CD4-positive, alpha-beta T cell treated with Interleukin-15 for 1 hour (primary cell): ENCODE measurements around the gene FREY1.
A peak's percentile ranks its signal among the peaks of the same experiment; 100 is the strongest.
"Not testable (repeated sequence)": the region's sequence is repeated elsewhere in the genome, so short reads cannot be mapped to it uniquely, and the experiment has no call there.

Experiments
- DNase-seq: peaks from one replicate; pipeline ENCODE4 v3.0.0-alpha.2; 2020

The FREY1 gene

DNA sequence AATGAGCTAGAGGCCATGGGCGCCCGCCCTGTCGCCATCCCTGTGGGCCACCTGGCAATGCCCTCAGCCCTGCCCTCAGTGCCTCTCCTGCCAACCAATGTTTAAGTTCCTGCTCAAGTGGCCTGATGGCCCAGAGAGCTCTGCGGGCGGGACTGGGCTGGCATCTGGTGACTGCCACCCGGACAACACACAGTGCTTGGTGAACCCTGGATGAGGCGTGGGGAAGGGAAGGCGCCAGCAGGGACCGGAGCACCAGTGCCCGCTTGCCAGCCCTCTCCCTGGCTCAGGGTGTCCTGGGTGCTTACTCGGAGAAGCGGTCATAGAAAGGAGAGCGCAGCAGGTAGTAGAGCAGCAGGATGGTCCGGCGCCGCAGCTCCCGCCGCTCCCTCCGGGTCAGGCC, 6.4 kb upstream of the FREY1 start:
- DNase-seq, result no peak

DNA sequence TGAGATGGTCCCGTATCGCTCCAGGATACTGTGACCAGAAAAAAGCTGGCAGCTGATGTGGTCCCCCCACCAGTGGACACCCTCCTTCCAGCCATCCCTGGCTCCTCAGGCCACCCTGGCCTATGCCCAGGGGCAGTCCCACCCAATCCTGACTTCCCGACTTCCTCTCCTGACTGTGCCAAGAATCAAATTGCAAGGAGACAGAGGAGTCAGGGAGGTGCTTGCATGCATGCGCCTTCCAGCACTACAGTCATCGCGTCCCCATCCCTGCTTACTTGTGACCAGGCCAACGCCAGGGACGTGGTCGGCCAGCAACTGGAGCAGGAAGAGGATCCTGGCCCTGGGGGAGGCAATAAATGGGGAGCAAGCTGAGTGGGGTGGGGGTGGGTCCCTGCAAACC, 3.6 kb upstream of the FREY1 start:
- DNase-seq, result no peak

DNA sequence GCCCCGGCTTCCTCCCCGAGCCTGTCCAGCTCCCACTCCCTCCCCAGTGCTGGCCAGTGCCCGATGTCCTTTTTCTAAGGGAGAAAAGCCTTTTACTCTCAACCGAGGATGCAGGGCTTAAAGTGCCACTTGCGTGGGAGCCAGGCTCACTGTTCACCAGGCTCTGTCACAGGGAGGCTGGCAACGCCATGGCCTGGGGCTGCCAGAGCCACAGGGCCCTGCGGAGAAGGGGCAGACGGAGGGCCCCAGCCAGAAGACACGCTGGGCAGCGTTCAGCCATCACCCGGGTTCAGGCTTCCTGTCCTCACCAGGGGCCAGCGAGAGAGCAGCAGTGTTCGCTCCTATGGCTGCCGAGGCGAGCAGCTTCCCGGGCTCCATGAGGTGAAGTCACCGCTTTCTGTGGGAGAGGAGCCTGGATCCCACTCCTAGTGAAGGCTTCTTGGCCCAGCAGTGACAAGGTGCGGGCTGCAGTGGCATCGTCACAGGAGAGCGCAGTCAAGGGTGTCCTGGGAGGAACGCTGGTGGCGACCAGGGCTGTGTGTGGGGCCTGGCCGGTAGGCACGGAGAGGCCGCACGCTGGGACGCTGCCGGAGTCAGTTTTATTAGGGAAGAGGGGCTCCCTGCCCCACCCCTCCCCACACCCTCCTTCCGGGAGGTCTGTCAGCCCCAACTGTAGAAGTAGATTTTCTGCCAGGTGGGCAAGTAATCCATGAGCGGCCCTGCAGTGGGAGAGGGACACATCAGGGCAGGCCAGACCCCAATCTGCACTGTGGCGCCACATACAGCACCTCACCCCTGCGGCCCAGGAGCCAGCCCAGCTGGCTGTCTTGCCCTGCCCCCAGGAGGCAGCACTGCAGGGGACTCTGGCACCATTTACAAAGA, 2.8 kb upstream of the FREY1 start:
- DNase-seq, result no peak

DNA sequence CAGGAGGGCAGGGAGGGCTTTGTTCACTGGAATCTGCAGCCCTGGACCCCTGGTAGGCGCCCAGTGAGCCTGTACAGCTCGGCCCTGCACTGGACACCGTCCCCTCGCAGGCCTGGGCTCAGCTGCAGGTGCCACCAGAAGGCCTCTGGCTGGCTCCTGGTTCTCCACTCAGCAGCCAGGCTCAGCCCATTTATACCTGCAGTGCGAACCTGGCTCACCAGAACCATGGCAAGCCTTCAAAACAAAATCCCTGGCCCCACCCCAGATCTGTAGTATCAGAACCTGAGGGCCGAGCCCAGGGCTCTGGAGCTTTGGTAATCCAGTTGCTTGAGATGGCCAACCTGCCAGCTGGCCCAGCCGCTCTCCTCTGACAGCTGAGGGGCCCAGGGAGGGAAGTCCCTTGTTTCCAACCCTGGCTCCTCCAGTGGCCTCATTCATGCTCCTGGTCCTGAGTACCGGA, 870 bp upstream of the FREY1 start:
- no peak for DNase-seq

DNA sequence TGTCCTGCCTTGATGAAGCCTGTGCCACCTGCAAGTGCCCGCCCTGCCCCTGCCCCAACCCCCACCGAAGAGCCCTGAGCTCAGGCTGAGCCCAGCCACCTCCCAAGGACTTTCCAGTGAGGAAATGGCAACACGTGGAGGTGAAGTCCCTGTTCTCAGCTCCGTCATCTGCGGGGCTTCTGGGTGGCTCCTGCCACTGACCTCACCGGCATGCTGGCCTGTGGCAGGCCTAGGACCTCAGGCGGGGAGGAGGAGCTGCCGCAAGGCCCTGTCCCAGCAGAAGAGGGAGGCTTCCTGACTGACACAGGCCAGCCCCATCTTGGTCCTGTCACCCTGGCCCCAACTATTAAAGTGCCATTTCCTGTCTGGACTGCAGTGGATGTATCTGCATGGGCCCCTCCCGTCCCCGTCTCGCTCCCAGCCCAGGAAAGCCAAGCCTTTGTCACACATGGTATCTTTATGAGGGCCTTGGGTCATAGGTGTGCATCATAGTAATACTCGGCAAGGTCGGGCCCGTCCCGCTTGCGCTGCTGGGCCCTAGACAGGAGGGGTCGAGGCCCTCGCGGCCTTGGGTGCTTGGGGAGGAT, 882 bp downstream of the FREY1 start:
- peak; percentile 39 for DNase-seq

DNA sequence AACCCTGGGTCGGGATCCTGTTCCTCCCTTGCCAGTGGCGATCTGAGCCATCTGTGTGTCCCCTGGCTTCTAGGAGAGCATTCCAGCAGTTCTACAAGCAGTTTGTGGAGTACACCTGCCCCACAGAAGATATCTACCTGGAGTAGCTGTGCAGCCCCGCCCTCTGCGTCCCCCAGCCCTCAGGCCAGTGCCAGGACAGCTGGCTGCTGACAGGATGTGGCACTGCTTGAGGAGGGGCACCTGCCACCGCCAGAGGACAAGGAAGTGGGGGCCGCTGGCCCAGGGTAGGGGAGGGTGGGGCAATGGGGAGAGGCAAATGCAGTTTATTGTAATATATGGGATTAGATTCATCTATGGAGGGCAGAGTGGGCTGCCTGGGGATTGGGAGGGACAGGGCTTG, 1.5 kb downstream of the FREY1 start:
- DNase-seq, result not testable (repeated sequence)

DNA sequence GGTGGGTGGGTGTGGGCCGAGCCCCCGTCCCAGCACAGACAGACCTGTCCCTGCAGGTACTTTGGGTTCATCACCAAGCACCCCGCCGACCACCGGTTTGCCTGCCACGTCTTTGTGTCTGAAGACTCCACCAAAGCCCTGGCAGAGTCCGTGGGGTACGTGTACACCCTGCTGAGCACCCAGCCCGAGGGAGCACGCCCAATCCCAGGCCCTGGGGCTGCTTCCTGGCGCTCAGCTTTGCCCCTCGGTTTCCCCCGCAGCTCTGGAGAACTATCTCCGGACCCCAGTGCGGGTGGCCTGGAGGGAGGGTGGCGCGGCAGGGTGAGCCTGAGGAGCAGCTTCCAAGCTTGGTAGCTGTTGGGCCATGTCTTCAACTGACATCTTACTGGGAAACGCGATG, 2.0 kb downstream of the FREY1 start:
- DNase-seq, result no peak

DNA sequence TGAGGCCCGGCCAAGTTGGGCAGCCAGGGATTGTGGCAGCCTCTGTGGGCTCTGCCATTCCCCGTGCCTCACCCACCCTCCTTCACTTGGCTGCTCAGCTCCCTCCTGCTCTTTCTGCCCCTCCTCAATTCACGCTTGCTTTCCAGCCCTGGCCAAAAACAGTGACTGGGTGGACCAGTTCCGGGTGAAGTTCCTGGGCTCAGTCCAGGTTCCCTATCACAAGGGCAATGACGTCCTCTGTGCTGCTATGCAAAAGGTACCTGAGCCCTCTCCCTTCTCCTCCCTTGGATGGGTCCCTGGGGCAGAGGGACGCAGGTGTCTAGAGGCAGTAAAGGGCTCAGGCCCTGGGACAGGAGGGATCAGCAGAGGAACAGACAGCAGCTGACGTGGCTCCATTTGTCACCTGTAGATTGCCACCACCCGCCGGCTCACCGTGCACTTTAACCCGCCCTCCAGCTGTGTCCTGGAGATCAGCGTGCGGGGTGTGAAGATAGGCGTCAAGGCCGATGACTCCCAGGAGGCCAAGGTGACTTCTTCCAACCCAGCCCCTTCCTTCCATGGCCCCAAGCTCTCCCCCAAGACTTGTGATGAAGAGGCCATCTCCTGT, 2.7 kb downstream of the FREY1 start:
- no peak for DNase-seq

DNA sequence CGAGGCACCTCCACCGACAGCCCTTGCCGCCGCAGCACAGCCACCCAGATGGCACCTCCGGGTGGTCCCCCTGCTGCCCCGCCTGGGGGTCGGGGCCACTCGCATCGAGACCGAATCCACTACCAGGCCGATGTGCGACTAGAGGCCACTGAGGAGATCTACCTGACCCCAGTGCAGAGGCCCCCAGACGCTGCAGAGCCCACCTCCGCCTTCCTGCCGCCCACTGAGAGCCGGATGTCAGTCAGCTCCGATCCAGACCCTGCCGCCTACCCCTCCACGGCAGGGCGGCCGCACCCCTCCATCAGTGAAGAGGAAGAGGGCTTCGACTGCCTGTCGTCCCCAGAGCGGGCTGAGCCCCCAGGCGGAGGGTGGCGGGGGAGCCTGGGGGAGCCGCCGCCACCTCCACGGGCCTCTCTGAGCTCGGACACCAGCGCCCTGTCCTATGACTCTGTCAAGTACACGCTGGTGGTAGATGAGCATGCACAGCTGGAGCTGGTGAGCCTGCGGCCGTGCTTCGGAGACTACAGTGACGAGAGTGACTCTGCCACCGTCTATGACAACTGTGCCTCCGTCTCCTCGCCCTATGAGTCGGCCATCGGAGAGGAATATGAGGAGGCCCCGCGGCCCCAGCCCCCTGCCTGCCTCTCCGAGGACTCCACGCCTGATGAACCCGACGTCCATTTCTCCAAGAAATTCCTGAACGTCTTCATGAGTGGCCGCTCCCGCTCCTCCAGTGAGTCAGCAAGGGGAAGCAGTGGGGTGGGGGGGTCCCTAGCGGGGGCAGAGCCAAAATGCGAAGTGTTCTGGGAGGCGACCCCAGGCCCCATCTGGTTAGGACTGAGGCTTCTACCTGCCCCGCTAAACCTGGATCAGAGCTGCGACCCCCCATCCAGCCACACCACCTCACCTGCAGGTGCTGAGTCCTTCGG, 4.4 kb downstream of the FREY1 start:
- DNase-seq, result no peak

DNA sequence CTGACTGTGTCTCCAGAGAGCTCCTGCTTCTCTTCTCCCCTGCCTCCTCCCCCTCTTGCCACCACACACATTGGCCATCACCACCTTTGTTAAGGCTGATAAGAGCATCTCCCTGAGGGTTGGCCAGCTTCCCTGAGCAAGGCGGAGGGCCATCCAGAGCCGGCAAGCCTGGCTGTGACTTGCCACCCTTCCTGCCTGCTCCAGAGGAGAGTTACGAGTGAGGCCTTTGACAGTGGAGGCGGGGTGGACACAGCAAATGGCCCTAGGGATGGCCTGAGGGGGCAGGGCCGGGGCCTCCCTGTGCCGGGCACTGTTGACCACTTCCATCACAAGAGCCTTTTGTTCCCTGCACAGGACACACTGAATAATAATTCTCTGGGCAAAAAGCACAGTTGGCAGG, 5.4 kb downstream of the FREY1 start:
- no peak for DNase-seq

DNA sequence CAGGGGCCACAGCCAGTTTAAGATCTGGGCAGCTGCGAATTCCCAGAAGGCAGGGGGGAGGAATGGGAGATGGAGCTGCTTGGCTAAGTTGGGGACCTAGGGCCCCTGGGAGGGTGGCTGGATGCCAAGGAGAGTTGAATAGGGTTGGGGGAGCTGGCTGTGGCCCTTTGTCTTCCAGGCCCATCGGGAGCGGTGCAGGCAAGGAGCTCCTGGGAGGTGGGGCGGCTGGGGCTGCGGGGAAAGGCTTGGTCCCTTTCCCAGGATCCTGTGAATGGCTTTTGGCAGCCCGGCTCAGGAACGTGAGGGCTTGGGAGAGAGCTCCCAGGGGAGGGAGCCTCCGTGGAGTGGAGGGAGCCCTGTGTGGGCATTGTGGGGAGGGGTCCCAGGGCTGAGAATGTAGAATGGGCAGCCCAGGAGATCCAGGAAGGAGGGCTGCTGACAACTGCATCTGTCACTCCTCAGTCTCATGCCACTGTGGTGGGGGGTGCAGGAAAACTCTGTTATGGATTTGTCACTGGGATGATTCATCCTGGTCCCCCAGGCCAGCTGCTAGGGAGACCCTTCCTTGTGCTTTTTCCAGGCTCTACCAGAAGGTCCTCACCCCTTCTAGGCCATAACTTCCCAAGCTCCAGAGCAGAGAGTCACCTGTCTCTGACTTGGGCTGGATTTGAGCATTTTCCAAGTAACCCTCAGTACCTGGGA, 6.0 kb downstream of the FREY1 start:
- DNase-seq, result no peak

DNA sequence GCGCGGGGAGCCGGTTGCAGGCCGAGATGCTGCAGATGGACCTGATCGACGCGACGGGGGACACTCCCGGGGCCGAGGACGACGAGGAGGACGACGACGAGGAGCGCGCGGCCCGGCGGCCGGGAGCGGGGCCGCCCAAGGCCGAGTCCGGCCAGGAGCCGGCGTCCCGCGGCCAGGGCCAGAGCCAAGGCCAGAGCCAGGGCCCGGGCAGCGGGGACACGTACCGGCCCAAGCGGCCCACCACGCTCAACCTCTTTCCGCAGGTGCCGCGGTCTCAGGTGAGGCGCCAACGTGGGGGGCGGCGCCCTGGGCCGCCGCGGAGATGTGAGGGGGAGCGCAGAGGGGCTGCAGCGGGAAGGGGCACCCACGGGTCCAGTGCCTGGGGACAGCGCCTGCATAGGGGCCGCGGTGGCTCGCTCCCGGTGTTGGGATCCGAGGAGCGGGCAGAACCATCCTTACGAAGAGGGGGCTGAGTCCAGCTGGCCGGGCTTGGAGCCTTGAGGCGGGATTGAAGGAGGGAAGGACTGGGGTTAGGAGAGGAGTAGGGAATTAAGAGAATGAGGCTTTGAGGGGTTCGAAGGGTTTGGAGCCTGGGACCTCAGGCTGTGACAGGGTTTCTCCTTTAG, 6.8 kb downstream of the FREY1 start:
- DNase-seq, result not testable (repeated sequence)

DNA sequence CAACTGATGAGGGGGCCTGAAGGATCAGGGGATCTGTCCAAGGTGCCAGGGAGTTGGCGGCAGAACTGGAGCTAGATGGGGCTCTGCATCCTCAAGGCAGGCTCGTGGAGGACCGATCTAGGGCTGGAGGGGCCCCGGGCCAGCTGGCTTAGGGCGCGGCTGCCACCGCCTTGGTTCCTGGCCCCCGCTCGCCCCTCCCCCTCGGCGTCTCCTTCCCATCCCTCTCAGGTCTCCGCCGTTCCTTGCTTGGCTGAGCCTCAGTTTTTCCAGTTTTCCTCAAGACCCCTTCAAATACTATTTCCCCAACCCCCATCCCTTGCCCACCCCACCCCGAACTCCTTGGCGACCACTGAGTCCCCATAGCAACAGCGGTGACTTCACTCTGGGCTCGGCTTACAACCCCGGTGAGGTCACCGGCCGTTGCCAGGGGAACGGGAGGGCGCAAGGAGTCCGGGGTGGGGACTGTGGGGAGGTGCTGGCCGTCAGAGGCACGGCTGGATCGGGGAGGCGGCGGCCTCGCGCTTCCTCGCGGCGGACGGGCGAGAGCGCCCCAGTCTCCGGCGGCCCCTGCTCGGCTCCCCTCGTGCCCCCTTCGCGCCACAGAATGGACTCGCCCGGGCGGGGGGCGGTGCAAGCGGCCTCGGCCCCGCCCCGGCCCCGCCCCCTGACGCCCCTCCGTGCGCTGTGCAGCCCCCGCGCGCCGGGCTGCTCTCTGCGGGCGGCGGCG, 7.5 kb downstream of the FREY1 start:
- DNase-seq, result peak; percentile 84

DNA sequence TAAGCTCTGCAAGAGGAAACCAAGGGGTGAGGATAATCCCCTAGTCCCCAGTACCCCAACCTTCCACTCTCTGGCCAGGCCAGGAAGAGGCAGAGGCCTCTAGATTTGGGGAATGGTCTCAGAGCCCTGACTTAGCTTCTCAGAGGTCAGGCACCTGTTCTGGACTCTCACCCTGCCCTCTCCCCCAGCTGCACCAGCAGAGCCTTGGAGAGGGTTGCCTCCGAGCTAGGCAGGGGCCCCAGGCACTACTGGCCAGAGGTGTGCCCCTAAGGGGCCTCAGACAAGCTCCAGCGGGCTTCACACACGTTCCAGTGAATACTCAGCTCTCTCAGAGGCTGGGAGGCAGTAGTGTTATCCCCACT, 8.0 kb downstream of the FREY1 start:
- no peak for DNase-seq

DNA sequence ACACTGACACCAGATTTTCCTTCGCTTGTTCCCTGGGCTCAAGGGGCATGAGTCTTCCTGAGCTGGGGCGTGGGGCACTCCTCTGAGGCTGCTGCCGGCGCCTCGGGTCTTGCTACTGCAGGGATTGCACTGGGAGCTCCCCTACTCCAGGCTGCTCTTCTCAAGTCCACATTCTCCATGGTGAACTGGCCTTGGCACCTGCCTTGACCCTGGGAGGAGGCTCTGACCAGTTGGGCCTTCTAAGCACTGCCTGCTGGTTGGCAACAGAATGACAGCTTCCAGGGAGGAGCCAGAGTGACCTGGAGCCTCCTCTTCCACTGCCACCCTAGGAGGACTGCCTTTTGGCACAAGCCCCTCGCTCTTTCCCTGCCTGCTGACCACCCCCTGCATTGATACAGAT, 9.5 kb downstream of the FREY1 start:
- no peak for DNase-seq

DNA sequence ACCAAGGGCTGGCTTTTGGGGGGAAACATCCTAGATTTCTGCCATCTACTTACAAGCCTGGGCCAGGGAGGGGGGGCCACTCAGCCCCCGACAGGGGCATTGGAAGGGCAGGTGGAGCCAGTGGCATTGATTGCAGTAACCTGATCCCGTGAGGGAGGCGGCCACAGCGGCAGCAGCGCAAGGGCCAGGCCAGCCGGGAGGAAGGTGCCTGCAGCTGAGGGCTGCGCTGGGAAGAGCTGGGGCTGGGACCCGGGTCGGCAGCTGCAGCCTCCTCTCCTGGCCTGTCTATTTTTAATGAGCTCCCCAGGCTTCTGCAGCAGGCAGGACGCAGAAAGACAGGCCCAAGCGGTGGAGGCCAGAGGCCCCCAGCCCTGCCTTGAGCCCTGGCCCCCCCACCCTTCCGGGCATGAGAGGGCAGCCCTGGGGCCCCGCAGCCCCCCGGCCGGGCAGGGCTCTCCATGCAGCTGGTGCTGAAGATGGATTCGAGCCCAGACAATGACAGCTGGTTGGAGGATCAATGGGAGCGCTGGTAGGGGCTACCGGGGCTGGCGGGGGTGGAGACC, 10.6 kb downstream of the FREY1 start:
- no peak for DNase-seq

DNA sequence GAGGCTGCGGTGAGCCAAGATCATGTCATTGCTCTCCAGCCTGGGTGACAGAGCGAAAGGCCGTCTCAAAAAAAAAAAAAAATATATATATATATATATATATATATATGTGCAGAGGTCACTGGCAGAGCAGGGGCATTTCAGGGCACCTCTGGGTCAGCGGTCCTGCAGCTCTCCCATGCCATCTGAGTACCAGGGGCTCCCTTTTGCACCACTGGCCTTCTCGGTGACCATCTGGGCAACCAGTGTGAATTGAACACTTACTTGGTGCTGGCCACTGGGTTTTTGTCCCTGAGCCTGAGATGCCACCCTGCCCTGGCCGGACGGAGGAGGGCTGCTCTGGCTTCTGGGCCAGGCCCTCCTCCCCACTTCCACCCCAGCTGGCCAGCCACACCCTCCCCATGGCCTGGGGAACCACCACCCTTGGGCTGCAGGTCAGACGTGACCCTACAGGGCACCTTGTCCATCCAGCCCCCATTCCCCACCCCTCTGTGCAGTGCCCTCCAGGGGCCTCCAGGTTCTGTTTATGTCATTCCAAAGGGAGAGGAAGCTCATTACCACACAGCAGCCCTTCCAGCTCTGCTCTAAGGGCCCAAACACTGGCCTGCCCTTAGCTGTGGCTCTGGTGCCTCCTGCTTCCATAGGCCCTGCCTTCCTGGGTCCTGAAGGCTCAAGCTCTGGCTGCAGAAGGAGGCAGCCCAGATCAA, 11.4 kb downstream of the FREY1 start:
- DNase-seq, result no peak

DNA sequence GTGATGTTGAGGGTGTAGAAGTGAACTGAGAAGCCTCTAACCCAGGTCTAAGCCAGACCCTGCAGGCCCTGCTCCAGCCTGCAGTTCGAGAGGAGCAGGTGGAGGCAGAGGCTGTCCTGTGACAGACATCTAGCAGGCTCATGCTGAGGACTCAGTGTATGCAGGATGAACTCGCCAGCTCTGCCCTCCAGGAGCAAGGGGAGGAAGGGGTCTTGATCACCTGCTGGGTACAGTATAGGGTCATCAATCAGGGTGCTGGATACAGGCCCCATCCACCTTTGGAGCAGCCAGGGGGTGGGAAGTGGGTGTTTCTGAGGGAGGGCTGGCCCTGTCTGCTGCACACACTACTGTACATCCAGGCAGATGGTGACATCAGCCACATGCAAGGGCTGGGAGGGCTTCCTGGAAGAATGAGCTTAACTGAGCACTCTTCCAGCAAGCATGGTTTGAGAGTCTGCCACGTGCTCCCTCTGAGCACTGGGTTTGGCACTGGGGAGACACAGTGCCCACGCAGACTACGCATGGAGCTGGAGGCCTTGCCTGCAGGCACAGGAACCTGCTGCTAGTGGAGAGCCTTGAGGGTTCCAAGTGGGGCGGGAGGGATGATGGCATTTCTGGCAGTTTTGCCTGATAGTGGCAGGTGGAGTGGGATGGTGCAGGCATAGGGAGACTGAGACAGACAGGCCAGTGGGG, 12.4 kb downstream of the FREY1 start:
- no peak for DNase-seq

DNA sequence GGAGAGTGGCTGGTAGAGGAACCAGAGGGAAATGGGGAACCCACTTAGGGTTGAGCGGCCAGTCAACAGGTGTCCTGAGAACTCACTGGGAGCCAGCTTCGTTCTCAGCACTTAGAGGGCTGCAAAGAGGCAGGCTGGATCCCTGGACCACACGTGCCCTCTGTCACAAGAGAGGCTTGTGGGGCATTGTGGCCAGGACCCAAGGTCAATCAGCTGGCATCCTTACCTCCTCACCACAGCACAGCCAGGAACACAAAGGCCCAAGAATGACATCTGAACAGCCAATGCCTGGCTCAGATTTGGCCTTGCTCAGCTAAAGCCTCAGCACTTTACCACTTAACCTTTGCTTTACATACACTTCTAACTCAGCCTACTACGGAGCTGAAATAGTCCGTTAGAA, 14.2 kb downstream of the FREY1 start:
- DNase-seq, result no peak
